ENCODE results near the gene HERC5. TPM values are rescaled to one million over a fixed set of nuclear protein-coding genes. Genes with fewer than 3 reads are reported as not detected.
"Not testable (repeated sequence)": the region's sequence is repeated elsewhere in the genome, so short reads cannot be mapped to it uniquely, and the experiment has no call there.

HERC5 gene
- polyA plus RNA-seq, 1 donor from 2014 or later: 0.59 TPM

- no peaks in the 10 kb centered on the region for H3F3A ChIP-seq (ENCODE audit: insufficient read depth, low read length, poor library complexity, severe bottlenecking)
- no peaks in the 10 kb centered on the region for H3K9me3 ChIP-seq (ENCODE audit: low read length)
- no peak for TF ChIP-seq TAF1 (IDR thresholded peaks at IDR 0.05; ENCODE audit: low read depth)
- no peak for TF ChIP-seq MXI1 (conservative IDR thresholded peaks at IDR 0.05; ENCODE audit: poor library complexity, severe bottlenecking)
- no peak for TF ChIP-seq SMC3 (conservative IDR thresholded peaks at IDR 0.05; ENCODE audit: poor library complexity)
- TF ChIP-seq RAD21 (conservative IDR thresholded peaks at IDR 0.05): no peak
- no peak for TF ChIP-seq CTCF (IDR thresholded peaks at IDR 0.05; ENCODE audit: poor library complexity, severe bottlenecking)
- TF ChIP-seq REST (IDR thresholded peaks at IDR 0.05; ENCODE audit: borderline replicate concordance): no peak
- peak; percentile 74 for TF ChIP-seq POLR2AphosphoS5 (IDR thresholded peaks at IDR 0.05)
- peak; percentile 78 for TF ChIP-seq EP300 (conservative IDR thresholded peaks at IDR 0.05; ENCODE audit: poor library complexity, severe bottlenecking)
- no peaks in the 10 kb centered on the region for H3K79me2 ChIP-seq (replicated peaks; ENCODE audit: insufficient read depth, low read length)
- H4K20me1 ChIP-seq (ENCODE audit: insufficient read depth): no peaks in the 10 kb centered on the region
- peak overlapping the region; percentile 94 for H3K27ac ChIP-seq (ENCODE audit: low read length)
- H3K36me3 ChIP-seq (ENCODE audit: insufficient read depth, low read length): no peaks in the 10 kb centered on the region
- H3K4me2 ChIP-seq (ENCODE audit: low read length): peak overlapping the region; percentile 16
- peak overlapping the region; percentile 66 for H3K9ac ChIP-seq (ENCODE audit: low read length)
- H3K27me3 ChIP-seq (ENCODE audit: insufficient read depth, low read depth, low read length): no peaks in the 10 kb centered on the region
- H3K9me2 ChIP-seq (ENCODE audit: insufficient read depth, low read length): no peaks in the 10 kb centered on the region
- H2AFZ ChIP-seq (ENCODE audit: low read depth, low read length): no peak overlapping the region
- peak overlapping the region; percentile 45 for H3K4me3 ChIP-seq (ENCODE audit: low read length)
Measured at GRCh38 chr4:88537709-88538108, 80.8 kb downstream of the HERC5 start.

- H3K27me3 ChIP-seq (ENCODE audit: insufficient read depth, low read depth, low read length); H4K20me1 ChIP-seq (ENCODE audit: insufficient read depth); H3K9me2 ChIP-seq (ENCODE audit: insufficient read depth, low read length); H3K9me3 ChIP-seq (ENCODE audit: low read length); H3F3A ChIP-seq (ENCODE audit: insufficient read depth, low read length, poor library complexity, severe bottlenecking); H3K4me3 ChIP-seq (ENCODE audit: low read length); H3K4me2 ChIP-seq (ENCODE audit: low read length); H3K79me2 ChIP-seq (replicated peaks; ENCODE audit: insufficient read depth, low read length); H2AFZ ChIP-seq (ENCODE audit: low read depth, low read length); H3K36me3 ChIP-seq (ENCODE audit: insufficient read depth, low read length): not testable (repeated sequence)
- peak; percentile 51 for TF ChIP-seq CTCF (IDR thresholded peaks at IDR 0.05; ENCODE audit: poor library complexity, severe bottlenecking)
- Histone ChIP-seq H3K9ac (ENCODE audit: low read length) (peak overlapping the region; percentile 66), H3K27ac (ENCODE audit: low read length) (peak overlapping the region; percentile 94)
Measured at GRCh38 chr4:88539322-88540068, 82.6 kb downstream of the HERC5 start.

Data from neural cell (in vitro differentiated cells).